ENCODE data around the gene OR9Q1.

Gene OR9Q1

GRCh38 chr11:58058276-58059006 lies 34.8 kb downstream of the OR9Q1 start:
- H3K27me3 ChIP-seq: no peaks in the 10 kb centered on the region
- peak overlapping the region; percentile 50 to 63 for H3K27ac ChIP-seq
- DNase-seq: no peak
- no peaks in the 10 kb centered on the region for H3K9me3 ChIP-seq
- H3K36me3 ChIP-seq: no peaks in the 10 kb centered on the region
- no peak overlapping the region for H3K4me3 ChIP-seq
- no peak for TF ChIP-seq CTCF (IDR thresholded peaks at IDR 0.05)
- intact Hi-C loops (cut with DNase I; ENCODE audit: low total_unique reads): no loop called here
- H3K4me1 ChIP-seq: peaks cover 0 to 22% (median 12%) of the 10 kb centered on the region in 4 donors

DNA sequence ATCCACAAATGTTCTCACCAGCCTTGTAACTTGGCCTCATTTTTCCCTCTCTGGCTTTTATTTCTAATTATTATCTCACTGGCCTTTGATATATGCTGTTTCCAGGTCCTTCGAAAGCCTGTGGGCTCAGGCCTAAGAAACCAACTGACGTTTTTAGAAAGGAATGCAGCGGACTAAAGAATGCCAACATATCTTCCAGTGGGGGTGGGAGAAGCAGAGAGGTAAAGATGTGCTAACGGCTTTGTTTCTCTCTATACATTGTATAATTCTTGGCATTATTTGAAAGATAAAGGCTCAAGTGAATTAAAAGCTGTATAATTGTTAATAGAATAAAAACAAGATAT lies 35.3 kb downstream of the OR9Q1 start:
- no peak overlapping the region for H3K4me3 ChIP-seq
- intact Hi-C loops (cut with DNase I; ENCODE audit: low total_unique reads): no loop called here
- no peak for DNase-seq
- no peaks in the 10 kb centered on the region for H3K36me3 ChIP-seq
- H3K4me1 ChIP-seq: peaks cover 0 to 22% (median 12%) of the 10 kb centered on the region in 4 donors
- H3K9me3 ChIP-seq: no peaks in the 10 kb centered on the region
- TF ChIP-seq CTCF (IDR thresholded peaks at IDR 0.05): no peak
- H3K27me3 ChIP-seq: no peaks in the 10 kb centered on the region
- H3K27ac ChIP-seq: peak overlapping the region; percentile 50 to 63

- no peak for DNase-seq
- Histone ChIP-seq H3K36me3 (no peaks in the 10 kb centered on the region), H3K27ac (no peak overlapping the region), H3K9me3 (no peaks in the 10 kb centered on the region), H3K4me3 (no peak overlapping the region), H3K4me1 (peaks cover 0 to 22% (median 12%) of the 10 kb centered on the region in 4 donors), H3K27me3 (no peaks in the 10 kb centered on the region)
- intact Hi-C loops (cut with DNase I; ENCODE audit: low total_unique reads): no loop called here
- TF ChIP-seq CTCF (IDR thresholded peaks at IDR 0.05): no peak
These were observed 36.9 kb downstream of the OR9Q1 start for GRCh38 chr11:58060535-58060934.

- H3K27ac ChIP-seq: no peak overlapping the region
- no peak overlapping the region for H3K4me3 ChIP-seq
- H3K9me3 ChIP-seq: no peaks in the 10 kb centered on the region
- intact Hi-C loops (cut with DNase I; ENCODE audit: low total_unique reads): no loop called here
- no peaks in the 10 kb centered on the region for H3K27me3 ChIP-seq
- TF ChIP-seq CTCF (IDR thresholded peaks at IDR 0.05): no peak
- H3K36me3 ChIP-seq: no peaks in the 10 kb centered on the region
- DNase-seq: no peak
- H3K4me1 ChIP-seq: peaks cover 0 to 22% (median 12%) of the 10 kb centered on the region in 4 donors
These were observed 37.4 kb downstream of the OR9Q1 start for GRCh38 chr11:58060939-58061672.

GRCh38 chr11:58061813-58062212 lies 38.1 kb downstream of the OR9Q1 start:
- Histone ChIP-seq H3K27ac (no peak overlapping the region), H3K4me1 (peaks cover 0 to 22% (median 12%) of the 10 kb centered on the region in 4 donors), H3K36me3 (no peaks in the 10 kb centered on the region), H3K27me3 (no peaks in the 10 kb centered on the region), H3K9me3 (no peaks in the 10 kb centered on the region), H3K4me3 (no peak overlapping the region)
- no peak for TF ChIP-seq CTCF (IDR thresholded peaks at IDR 0.05)
- intact Hi-C loops (cut with DNase I; ENCODE audit: low total_unique reads): no loop called here
- no peak for DNase-seq

Data from tibial artery (tissue), 4 donors.